Right ventricle myocardium superior (tissue), 1 donor: ENCODE measurements around the gene GAR1. TPM values are rescaled to one million over a fixed set of nuclear protein-coding genes. Genes with fewer than 3 reads are reported as not detected.
"Not testable (repeated sequence)": the region's sequence is repeated elsewhere in the genome, so short reads cannot be mapped to it uniquely, and the experiment has no call there.

Source experiments
- ATAC-seq: fragments of 200-7000 bp; cut with Tn5 transposase; one replicate; pipeline ENCODE4 v1.9.1; 2020; ENCODE audit warnings: mild to moderate bottlenecking; ENCODE audit not compliant: poor library complexity
- DNase-seq: peaks from one replicate; pipeline ENCODE4 v3.0.0-alpha.2; 2020
- intact Hi-C: fragments of 100-400 bp; cut with DNase I; formaldehyde crosslinking; loops from one replicate; pipeline ENCODE4 v1.11.2; 2022
- long read RNA-seq: library from polyadenylated mRNA; unstranded; transcript quantifications from one replicate; pipeline ENCODE4 v2.0.0, GENCODE V29; 2021
- total RNA-seq: library from RNA; stranded (reverse); fragmentation: NEBNext Ultra II Directional; extraction: Animal tissue kit (Norgen Biotek cat#: 25700); gene quantifications from one replicate; pipeline ENCODE4 v1.2.1, GENCODE V29; 2021
- donor health status: DM: no; HTN: yes; CAD: no; lungs with severe emphysema.

The GAR1 gene
- total RNA-seq = 7.7 TPM
- long read RNA-seq, partial matches to known transcripts = 2 of 5 reads
- long read RNA-seq, other reads (novel, unspliced or antisense) = 0 of 5 reads

- intact Hi-C loops = loop anchor here (5.0 kb wide), 2 partner anchors 113 to 393 kb away; partner anchors contain the start of gene CASP6
- DNase-seq (peak; percentile 94), ATAC-seq (peak; percentile 100)
Observed at GRCh38 chr4:109815151-109816081, at the start of gene GAR1. Gene GAR1 (plus strand): TSS chr4:109815762. CDS start chr4:109816165, 403 bp downstream.

DNA sequence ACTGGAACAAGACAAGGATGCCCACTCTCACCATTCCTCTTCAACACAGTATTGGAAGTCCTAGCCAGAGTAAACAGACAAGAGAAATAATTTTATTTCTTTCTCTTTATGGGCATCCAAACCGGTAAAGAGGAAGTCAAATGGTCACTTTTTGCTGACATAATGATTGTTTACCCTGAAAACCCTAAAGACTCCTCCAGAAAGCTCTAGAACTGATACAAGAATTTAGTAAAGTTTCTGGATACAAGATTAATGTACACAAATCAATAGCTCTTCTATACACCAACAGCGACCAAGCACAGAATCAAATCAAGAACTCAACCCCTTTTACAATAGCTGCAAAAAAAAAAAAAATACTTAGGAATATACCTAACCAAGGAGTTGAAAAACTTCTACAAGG is 33.5 kb upstream of the GAR1 start:
- intact Hi-C loops, ATAC-seq: not testable (repeated sequence)

GRCh38 chr4:109786846-109787245 is 28.7 kb upstream of the GAR1 start:
- ATAC-seq = no peak
- intact Hi-C loops = no loop called here

More for the DNA sequence above, 33.5 kb upstream of the GAR1 start:
- not testable (repeated sequence) for DNase-seq

DNA sequence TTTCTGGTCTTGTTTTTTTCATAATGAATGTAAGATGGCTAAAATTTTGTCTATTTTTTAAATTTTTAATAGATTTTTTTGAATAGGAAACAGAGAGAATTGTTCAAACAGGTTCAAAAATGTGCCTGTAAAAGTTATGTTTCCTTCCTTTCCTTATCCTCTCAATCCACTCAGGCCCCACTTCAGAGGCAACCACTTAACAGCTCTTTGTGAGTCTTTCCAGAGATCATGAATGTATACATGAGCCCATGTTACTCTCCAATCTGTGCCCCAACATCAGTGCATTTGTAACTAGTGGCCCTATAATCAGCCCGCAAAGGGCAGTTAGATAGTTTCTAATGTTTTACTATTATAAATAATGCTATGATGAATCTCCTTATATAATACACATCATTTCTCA is 27.8 kb upstream of the GAR1 start:
- intact Hi-C loops = no loop called here
- ATAC-seq (no peak), DNase-seq (no peak)

More at GRCh38 chr4:109786846-109787245, 28.7 kb upstream of the GAR1 start:
- no peak for DNase-seq

DNA sequence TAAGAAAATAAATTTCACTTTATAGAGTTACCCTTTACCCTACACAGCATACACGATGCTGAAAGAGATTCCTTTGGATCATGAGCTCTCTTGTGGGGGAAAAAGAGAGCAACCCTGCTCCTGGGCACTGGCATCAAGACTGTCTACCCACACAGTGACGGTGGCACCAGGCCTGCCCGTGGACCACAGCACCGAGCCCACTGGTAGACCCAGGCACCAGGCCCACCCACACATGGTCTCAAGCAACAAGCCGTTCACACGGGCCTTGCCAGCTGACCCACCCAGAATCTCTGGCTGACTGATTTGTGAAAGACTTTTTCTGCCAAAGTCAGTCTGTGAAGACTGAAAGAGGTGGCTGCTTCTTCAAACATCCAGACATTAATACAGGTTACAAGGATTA is 20.5 kb upstream of the GAR1 start:
- intact Hi-C loops = no loop called here
- ATAC-seq (no peak), DNase-seq (no peak)

DNA sequence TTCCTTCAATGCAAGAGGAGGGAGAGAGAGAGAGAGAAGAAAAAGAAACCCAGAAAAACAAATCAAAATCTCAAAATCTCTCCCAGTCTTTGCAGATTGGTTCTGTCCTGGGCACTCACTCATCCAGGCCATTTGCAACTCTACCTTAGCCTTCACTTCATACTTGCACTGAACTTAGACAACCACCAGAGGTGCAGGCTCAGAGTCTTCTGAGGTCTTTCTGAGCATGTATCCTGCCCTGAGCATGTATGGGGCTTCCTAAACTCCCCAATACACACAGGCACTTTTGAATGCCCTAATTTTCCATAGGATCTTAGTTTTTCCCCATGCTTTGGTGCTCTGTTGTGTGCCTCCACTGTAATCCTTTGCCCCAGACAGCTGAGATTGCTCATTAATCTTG is 16.7 kb upstream of the GAR1 start:
- no peak for DNase-seq
- intact Hi-C loops = no loop called here
- no peak for ATAC-seq

- ATAC-seq (no peak), DNase-seq (no peak)
- intact Hi-C loops = no loop called here
Observed at GRCh38 chr4:109801099-109801789, 14.3 kb upstream of the GAR1 start.

DNA sequence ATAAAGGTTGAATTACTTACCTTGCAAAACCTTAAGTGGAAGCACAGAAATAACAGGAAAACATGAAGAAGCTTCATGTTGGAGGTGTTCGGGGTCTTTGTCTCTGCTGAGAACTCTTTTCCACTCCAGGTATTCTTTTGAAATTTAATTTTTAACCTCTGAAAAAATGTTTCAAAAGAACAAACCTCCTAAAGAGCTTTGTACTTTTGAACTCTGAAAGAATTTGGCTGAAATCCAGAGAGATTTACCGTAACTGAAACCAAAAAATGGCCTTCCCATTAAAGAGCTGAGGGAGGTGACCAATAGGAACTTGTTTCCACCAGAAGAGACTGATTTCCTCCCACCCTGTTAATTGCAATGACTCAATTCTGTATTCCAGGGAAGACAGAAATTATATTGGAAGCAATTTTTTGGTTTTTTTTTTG is 13.7 kb upstream of the GAR1 start, which contains the start of gene CFI:
Gene CFI (minus strand): TSS at position 105 of the 425 bp plus-strand sequence. CDS start 28 bp downstream, at position 77.
- intact Hi-C loops = no loop called here
- DNase-seq = no peak
- ATAC-seq = peak; percentile 52

- ATAC-seq (peak; percentile 59), DNase-seq (no peak)
- intact Hi-C loops = no loop called here
Observed at GRCh38 chr4:109803924-109804571, 11.5 kb upstream of the GAR1 start.

DNA sequence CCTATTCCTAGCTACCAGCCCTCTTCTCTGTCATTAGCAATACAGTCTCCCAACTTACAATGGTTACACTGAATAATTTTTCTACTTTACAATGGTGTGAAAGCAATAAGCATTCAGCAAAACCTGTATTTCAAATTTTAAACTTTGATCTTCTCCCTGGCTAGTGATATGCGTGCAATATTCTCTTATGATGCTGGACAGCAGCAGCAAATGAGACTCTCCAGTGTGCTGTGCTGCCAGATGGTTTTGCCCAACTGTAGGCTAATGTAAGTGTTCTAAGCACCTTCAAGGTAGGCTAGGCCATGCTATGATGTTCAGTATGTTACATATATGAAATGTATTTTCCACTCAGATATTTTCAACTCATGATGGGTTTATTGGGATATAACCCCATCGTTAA is 5.9 kb upstream of the GAR1 start:
- ATAC-seq (no peak), DNase-seq (no peak)
- intact Hi-C loops = no loop called here

- DNase-seq (no peak), ATAC-seq (no peak)
- intact Hi-C loops = no loop called here
Observed at GRCh38 chr4:109810552-109811387, 4.8 kb upstream of the GAR1 start.

GRCh38 chr4:109811707-109812106 is 3.9 kb upstream of the GAR1 start:
- ATAC-seq = no peak
- DNase-seq = no peak
- intact Hi-C loops = no loop called here

DNA sequence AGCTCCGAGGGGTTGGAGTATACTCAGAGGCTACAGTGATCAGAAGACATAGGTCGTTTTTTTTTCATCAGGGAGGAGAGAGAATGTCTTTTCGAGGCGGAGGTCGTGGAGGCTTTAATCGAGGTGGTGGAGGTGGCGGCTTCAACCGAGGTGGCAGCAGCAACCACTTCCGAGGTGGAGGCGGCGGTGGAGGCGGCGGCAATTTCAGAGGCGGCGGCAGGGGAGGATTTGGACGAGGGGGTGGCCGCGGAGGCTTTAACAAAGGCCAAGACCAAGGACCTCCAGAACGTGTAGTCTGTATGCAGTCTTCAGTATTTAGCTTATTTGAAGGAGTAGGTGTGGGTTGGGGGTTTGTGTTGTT is 500 bp downstream of the GAR1 start:
- no peak for ATAC-seq
- no peak for DNase-seq
- intact Hi-C loops = loop anchor here (5.0 kb wide), 2 partner anchors 114 to 394 kb away; partner anchors contain the start of gene CASP6

DNA sequence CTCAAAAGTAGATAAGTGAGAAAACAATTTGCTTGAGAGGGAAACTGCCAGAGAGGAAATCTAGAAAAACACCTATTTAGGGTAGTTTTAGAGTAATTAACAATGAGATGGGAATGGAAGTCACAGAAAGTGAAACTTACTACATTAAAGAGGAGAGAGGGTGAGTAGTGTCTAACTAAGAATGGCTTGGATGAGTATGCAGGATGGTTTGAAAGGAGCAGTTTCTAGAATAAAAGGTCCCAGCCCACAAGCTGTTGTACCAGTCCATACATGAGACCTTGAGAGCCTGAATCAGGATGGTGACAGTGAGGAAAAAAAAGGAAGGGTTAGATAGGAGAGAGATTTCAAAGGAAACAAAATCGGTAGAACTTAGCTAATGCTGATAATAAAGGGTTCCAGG is 1.3 kb downstream of the GAR1 start:
- intact Hi-C loops = loop anchor here (5.0 kb wide), 2 partner anchors 115 to 395 kb away; partner anchors contain the start of gene CASP6

DNA sequence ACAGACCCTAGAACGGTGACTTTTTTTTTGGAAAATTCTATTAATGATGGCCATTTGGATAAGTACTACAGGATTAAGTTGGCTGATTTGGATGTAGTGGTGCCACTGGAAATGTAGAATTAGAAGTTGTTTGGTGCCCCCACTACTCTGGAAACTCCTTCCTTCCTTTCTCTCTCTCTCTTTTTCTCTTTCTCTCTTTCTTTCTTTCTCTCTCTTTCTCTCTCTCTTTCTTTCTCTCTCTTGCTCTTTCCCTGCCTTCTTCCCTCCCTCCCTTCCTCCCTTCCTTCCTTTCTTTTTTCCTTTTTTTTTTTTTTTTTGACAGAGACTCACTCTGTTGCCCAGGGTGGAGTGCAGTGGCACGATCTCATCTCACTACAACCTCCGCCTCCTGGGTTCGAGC is 2.7 kb downstream of the GAR1 start:
- DNase-seq (no peak), ATAC-seq (no peak)
- intact Hi-C loops = loop anchor here (5.0 kb wide), 2 partner anchors 116 to 396 kb away; partner anchors contain the start of gene CASP6

More for the DNA sequence above, 1.3 kb downstream of the GAR1 start:
- ATAC-seq = no peak
- DNase-seq = no peak

DNA sequence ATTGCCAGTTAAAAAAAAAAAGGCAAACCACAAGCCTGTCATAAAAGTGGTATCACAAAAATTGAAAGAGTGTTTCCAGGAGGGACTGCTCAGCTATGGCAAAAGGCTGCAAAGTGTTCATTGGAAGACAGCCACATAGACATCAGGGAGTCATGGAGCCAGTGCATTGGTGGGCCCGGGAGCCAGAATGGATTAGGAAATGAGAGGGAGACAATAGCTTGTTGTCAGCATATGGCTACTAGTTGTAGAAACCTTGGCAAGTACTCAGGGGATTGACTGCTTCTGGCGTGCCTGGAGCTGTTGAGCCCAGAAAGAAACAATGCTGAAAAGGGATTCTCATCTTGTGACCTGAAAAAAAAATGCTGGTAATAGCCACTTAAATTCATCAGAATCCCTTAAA is 5.0 kb downstream of the GAR1 start:
- DNase-seq (no peak), ATAC-seq (no peak)
- intact Hi-C loops = no loop called here

DNA sequence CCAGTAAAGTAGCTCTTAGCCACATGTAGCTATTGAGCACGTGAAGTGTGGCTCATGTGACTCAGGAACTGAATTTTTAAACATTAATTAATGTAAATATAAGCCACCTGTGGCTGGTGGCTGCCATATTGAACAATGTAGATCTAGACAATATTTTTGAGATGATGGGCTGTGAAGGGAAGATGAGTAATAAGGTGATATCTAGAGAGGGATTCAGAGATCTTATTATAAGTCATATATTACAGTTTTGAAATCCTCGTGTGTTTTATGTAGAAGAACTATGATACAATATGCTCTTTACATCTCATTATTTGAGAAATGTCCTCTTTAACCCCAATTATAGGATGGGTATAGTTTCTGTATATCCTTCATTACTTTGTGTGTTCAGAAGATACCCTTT is 5.6 kb downstream of the GAR1 start:
- no peak for ATAC-seq
- intact Hi-C loops = no loop called here
- DNase-seq = no peak

DNA sequence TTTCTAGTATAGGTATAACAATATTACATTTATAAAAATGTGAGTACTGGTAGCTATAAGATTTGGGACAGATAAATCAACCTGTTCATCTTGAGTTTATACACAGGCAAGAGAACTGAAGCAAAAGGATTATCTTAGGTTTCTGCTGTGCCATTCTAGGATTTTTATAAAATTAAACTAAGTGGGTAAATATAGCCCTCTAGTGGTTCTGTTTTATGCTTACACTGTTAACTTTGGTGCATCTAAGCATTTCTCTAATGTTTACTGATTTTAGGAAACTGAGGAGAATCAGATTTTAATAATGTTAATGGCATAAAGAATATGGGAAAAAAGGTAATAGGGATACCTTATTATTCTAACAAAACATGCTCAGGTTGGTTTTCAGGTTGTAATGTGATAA is 11.2 kb downstream of the GAR1 start:
- no peak for ATAC-seq
- intact Hi-C loops = no loop called here
- DNase-seq = no peak
